ENCODE measurements around the gene GJD4.

GRCh38 chr10:35635576-35635975 lies 30.4 kb downstream of the GJD4 start:
- TF ChIP-seq POLR2AphosphoS5 (IDR thresholded peaks at IDR 0.05; ENCODE audit: borderline replicate concordance, low read depth, low read length) (no peak), EZH2 (IDR thresholded peaks at IDR 0.05) (no peak), FOXP2 (optimal IDR thresholded peaks at IDR 0.05; ENCODE audit: control extremely low read depth, extremely low read length, insufficient read depth) (no peak)

Data from SK-N-MC (cell line).